Suprapubic skin (tissue), 4 donors: ENCODE measurements around the gene SHROOM3. TPM values are rescaled to one million over a fixed set of nuclear protein-coding genes. Genes with fewer than 3 reads are reported as not detected.

Experiments used
- DNase-seq, 2 donors: peaks; one replicate each; pipeline ENCODE4 v3.0.0-alpha.2; 2019; ENCODE audit warnings: low spot score in 2 of 2
- H3K27ac ChIP-seq: fragments of 200-600 bp; sonication (generic); one replicate; pipeline ENCODE4 v1.5.1; 2019
- H3K27me3 ChIP-seq: fragments of 200-600 bp; sonication (generic); one replicate; pipeline ENCODE4 v1.5.1; 2019
- H3K36me3 ChIP-seq: fragments of 200-600 bp; sonication (generic); one replicate; pipeline ENCODE4 v1.5.1; 2019
- H3K4me1 ChIP-seq: fragments of 200-600 bp; sonication (generic); one replicate; pipeline ENCODE4 v1.5.1; 2019
- H3K4me3 ChIP-seq: fragments of 200-600 bp; sonication (generic); one replicate; pipeline ENCODE4 v1.5.1; 2019; ENCODE audit warnings: mild to moderate bottlenecking
- H3K9me3 ChIP-seq: fragments of 200-600 bp; sonication (generic); one replicate; pipeline ENCODE4 v1.5.1; 2019
- EP300 ChIP-seq: sonication (generic); formaldehyde crosslinking; IDR thresholded peaks from one replicate; pipeline ENCODE4 v1.6.1; 2017; ENCODE audit warnings: antibody characterized with exemption
- POLR2A ChIP-seq, 2 donors: fragments of 450-650 bp; IDR thresholded peaks; one replicate each; pipeline ENCODE4 v1.6.1; 2017; ENCODE audit warnings: antibody characterized with exemption in 2 of 2, mild to moderate bottlenecking in 2 of 2, moderate library complexity in 2 of 2
- POLR2AphosphoS5 ChIP-seq, 3 donors: sonication (generic); formaldehyde crosslinking; IDR thresholded peaks; one replicate each; pipeline ENCODE4 v1.6.1; 2017; ENCODE audit warnings: antibody characterized with exemption in 3 of 3
- WGBS: methylation state at CpG from one replicate; pipeline ENCODE4 v1.1.5; 2018; 5-methylcytosine and 5-hydroxymethylcytosine counted together
- total RNA-seq, 4 donors: library from RNA; depleted of rRNA; stranded (reverse); fragments of >200 nt; gene quantifications; one replicate each; pipeline ENCODE4 v1.1.0, GENCODE V29; 2016
- TF ChIP-seq, protein P1 (sequence below), 2 donors: fragments of 200-600 bp in 1 of 2; fragments of 450-650 bp in 1 of 2; sonication (generic) in 1 of 2; IDR thresholded peaks; one replicate each; pipeline ENCODE4 v1.5.1; 2016 to 2019; ENCODE audit warnings: antibody characterized with exemption in 2 of 2, mild to moderate bottlenecking in 1 of 2, moderate library complexity in 1 of 2

The SHROOM3 gene
- total RNA-seq, 4 donors from 2014 or later: 25.7 to 41.4 (median 29.8) TPM

- TF ChIP-seq EP300 (no peak), POLR2AphosphoS5 (IDR thresholded peaks at IDR 0.05) (no peak), POLR2A (IDR thresholded peaks at IDR 0.05) (no peak)
- TF ChIP-seq, protein P1, sequence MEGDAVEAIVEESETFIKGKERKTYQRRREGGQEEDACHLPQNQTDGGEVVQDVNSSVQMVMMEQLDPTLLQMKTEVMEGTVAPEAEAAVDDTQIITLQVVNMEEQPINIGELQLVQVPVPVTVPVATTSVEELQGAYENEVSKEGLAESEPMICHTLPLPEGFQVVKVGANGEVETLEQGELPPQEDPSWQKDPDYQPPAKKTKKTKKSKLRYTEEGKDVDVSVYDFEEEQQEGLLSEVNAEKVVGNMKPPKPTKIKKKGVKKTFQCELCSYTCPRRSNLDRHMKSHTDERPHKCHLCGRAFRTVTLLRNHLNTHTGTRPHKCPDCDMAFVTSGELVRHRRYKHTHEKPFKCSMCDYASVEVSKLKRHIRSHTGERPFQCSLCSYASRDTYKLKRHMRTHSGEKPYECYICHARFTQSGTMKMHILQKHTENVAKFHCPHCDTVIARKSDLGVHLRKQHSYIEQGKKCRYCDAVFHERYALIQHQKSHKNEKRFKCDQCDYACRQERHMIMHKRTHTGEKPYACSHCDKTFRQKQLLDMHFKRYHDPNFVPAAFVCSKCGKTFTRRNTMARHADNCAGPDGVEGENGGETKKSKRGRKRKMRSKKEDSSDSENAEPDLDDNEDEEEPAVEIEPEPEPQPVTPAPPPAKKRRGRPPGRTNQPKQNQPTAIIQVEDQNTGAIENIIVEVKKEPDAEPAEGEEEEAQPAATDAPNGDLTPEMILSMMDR (IDR thresholded peaks at IDR 0.05): no peak
- no peaks in the 10 kb centered on the region for H3K36me3 ChIP-seq
- H3K4me1 ChIP-seq: peaks cover 9% of the 10 kb centered on the region
- no peaks in the 10 kb centered on the region for H3K9me3 ChIP-seq
- H3K27ac ChIP-seq: no peak overlapping the region
- no peaks in the 10 kb centered on the region for H3K27me3 ChIP-seq
- no peak overlapping the region for H3K4me3 ChIP-seq
- 84% methylated on average over 5 of the region's 5 CpGs for WGBS
- no peak for DNase-seq
Observed at GRCh38 chr4:76708971-76709771, 274.1 kb downstream of the SHROOM3 start.

GRCh38 chr4:76709772-76710090 is 274.7 kb downstream of the SHROOM3 start:
- Histone ChIP-seq H3K9me3 (no peaks in the 10 kb centered on the region), H3K4me3 (no peak overlapping the region), H3K4me1 (peaks cover 3% of the 10 kb centered on the region), H3K36me3 (no peaks in the 10 kb centered on the region), H3K27ac (no peak overlapping the region), H3K27me3 (no peaks in the 10 kb centered on the region)
- DNase-seq: no peak
- WGBS: 82% methylated on average over 7 of the region's 7 CpGs
- TF ChIP-seq POLR2AphosphoS5 (IDR thresholded peaks at IDR 0.05): no peak
- TF ChIP-seq, protein P1 (IDR thresholded peaks at IDR 0.05): no peak
- TF ChIP-seq EP300: no peak
- no peak for TF ChIP-seq POLR2A (IDR thresholded peaks at IDR 0.05)

GRCh38 chr4:76712564-76712963 is 277.5 kb downstream of the SHROOM3 start:
- no peak for DNase-seq
- TF ChIP-seq EP300 (no peak), POLR2A (IDR thresholded peaks at IDR 0.05) (no peak)
- TF ChIP-seq, protein P1 (IDR thresholded peaks at IDR 0.05): no peak

GRCh38 chr4:76714226-76714625 is 279.2 kb downstream of the SHROOM3 start:
- DNase-seq: no peak
- no peaks in the 10 kb centered on the region for H3K9me3 ChIP-seq
- no peaks in the 10 kb centered on the region for H3K27me3 ChIP-seq
- no peak overlapping the region for H3K27ac ChIP-seq
- peaks cover 28% of the 10 kb centered on the region for H3K4me1 ChIP-seq
- H3K4me3 ChIP-seq: no peak overlapping the region
- H3K36me3 ChIP-seq: no peaks in the 10 kb centered on the region
- 96% methylated on average over 1 of the region's 1 CpG for WGBS
- TF ChIP-seq EP300 (no peak), POLR2AphosphoS5 (IDR thresholded peaks at IDR 0.05) (no peak), POLR2A (IDR thresholded peaks at IDR 0.05) (no peak)
- TF ChIP-seq, protein P1 (IDR thresholded peaks at IDR 0.05): no peak

More at GRCh38 chr4:76712564-76712963, 277.5 kb downstream of the SHROOM3 start:
- Histone ChIP-seq H3K27me3 (no peaks in the 10 kb centered on the region), H3K9me3 (no peaks in the 10 kb centered on the region), H3K36me3 (no peaks in the 10 kb centered on the region), H3K27ac (no peak overlapping the region), H3K4me1 (peaks cover 17% of the 10 kb centered on the region), H3K4me3 (no peak overlapping the region)
- 93% methylated on average over 5 of the region's 5 CpGs for WGBS

DNA sequence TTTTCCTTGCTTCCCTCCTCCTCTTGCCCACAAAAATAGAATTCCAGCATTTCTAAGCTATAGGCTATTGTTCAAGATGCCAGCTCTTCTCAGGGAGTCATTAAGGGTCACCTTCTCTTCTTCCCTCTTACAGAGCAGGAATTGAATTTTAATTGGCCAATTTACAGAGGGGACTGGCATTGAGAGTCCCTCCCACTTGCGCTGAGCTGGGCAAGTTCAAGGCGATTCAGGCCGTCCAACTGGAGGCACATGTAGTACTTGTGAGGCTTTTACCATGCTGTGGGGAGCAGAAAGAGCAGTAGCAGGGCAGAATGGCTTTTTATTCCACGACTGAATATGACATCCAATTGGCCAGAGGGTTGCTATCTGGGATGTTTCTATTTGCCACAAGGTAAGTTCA is 281.0 kb downstream of the SHROOM3 start:
- H3K27me3 ChIP-seq: no peaks in the 10 kb centered on the region
- no peak for DNase-seq
- TF ChIP-seq, protein P1 (IDR thresholded peaks at IDR 0.05): no peak
- TF ChIP-seq POLR2AphosphoS5 (IDR thresholded peaks at IDR 0.05): no peak
- no peak for TF ChIP-seq EP300
- TF ChIP-seq POLR2A (IDR thresholded peaks at IDR 0.05): no peak
- H3K36me3 ChIP-seq: no peaks in the 10 kb centered on the region
- no peaks in the 10 kb centered on the region for H3K9me3 ChIP-seq
- WGBS: 75% methylated on average over 1 of the region's 4 CpGs
- H3K4me1 ChIP-seq: peaks cover 35% of the 10 kb centered on the region
- no peak overlapping the region for H3K27ac ChIP-seq
- no peak overlapping the region for H3K4me3 ChIP-seq
